ENCODE measurements around the gene USP48.
"Not testable (repeated sequence)": the region's sequence is repeated elsewhere in the genome, so short reads cannot be mapped to it uniquely, and the experiment has no call there.

The USP48 gene

DNA sequence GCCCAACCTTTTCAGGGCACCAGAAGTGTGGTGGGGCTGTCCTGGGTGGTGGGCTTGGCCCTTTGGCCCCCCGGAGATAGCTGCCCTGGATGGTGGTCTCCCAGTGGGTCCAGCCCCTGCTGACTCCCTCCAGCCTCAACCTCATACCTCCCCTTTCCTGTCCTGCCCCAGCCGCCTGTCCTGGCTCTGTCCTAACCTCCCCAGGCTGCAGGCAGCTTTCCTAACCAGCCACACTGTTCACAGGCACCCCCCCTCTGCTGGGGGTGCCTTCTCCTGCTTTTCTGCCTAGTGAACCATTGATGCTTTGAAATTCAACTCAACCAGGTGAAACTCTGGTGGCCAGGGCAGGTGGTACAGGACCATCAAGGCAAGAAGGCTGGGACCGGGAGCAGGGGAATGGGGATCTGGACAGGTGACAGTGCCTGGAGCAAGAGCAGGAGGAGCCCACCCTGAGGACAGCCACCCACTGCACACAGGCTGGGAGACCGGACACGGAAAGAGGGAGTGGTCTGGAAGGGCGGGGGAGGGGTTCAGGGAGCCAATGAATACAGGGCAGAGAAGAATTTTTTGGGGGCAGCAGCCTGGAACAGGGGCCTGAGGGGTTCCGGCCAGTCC, 149.7 kb downstream of the USP48 start:
- no peak for DNase-seq

DNA sequence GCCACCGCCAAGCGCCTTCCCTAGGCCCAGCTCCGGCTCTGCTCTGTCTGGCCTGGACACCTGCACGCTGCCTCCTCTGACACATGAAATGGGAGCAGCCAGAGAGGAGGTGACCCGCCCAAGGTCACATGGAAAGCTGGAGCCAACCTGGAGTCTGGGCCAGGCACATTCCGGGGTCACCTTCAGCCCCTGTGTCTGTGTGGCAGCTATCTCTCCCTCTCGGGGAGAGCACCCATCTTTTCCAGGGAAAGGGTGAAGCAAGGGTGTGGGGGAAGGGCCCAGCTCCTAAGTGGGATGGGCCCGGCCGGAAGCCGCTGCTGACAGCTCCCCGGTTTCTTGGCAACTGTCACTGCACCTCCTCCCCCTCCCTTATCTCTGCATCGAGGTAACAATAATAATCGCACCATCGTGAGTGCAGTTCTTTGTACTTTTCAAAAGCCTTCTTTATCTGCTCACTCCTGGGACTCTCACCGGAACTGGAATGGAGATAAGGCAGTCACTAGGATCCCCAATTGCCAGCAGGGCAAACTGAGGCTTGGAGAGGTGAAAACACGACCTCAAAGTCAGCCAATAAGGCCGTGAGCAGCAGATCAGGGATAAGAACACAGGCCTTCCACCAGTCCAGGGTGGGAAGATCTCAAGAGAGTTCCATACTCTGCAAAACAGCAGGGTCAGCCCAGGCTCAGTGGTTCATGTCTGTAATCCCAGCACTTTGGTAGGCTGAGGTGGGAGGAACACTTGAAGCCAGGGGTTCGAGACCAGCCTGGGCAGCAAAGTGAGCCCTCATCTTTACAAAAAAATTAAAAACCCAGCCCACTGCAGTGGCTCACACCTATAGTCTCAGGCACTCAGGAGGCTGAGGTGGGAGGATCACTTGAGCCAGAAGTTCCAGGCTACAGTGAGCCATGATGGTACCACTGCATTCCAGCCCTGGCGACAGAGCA, 150.7 kb downstream of the USP48 start:
- DNase-seq: no peak

DNA sequence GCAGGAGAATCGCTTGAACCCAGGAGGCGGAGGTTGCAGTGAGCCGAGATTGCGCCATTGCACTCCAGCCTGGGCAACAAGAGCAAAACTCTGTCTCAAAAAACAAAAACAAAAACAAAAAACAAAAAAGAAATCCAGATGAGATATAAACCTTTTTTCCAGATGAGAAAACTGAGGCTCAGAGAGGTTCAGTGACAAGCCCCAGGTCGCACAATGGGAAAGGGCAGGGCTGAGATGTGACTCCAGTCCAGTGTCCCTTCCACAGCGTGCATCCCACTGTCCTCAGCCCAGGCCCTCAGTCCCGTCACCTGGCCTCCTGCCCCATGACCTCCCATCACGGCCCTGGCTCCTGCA, 151.4 kb downstream of the USP48 start:
- not testable (repeated sequence) for DNase-seq

DNA sequence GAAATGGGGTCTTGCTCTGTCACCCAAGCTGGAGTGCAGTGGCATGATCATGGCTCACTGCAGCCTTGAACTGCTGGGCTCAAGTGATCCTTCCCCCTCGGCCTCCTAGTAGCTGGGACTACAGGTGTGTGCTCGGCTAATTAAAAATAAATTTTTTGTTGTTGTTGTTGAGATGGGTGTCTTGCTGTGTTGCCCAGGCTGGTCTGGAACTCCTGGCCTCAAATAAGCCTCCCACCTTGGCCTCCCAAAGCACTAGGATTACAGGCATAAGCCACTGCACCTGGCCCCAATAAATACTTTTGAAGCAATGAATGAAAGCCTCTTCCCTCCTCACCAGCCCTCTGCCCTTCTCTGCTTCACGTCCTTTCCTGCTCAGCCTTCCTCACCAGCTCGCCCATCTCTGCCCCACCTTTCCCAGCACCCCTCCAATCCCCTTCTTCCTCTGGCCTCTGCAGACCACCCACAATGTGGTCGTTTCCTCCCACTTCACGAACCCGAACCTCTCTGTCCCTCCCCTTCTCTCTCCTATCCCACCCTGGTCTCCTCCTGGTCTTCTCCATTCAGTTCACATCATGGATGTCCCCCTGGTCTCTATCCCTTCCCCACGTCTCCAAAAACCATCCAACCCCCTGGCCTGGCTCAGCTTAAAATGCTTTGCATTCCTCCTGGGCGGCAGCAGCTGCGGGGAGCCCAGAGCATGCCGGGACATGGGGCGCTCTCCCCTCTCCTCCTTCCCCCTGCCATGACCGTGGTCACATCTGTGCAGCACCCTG, 152.2 kb downstream of the USP48 start:
- DNase-seq: no peak

DNA sequence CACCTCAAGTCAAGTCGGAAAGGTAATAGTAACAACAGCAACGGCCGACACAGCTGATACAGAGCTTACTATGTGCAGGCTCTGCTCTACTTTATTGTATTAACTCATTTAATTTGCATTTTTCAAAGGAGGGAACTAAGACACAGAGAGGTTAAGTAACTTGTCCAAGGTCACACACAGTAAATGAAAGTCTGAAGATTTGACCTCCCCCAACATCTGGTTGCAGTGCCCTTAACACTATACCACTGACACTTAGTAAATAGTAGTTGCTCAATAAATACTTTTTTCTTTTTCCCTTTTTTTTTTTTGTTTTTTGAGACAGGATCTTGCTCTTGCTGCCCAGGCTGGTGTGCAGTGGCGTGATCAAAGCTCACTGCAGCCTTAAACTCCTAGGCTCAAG, 153.0 kb downstream of the USP48 start:
- DNase-seq: no peak

DNA sequence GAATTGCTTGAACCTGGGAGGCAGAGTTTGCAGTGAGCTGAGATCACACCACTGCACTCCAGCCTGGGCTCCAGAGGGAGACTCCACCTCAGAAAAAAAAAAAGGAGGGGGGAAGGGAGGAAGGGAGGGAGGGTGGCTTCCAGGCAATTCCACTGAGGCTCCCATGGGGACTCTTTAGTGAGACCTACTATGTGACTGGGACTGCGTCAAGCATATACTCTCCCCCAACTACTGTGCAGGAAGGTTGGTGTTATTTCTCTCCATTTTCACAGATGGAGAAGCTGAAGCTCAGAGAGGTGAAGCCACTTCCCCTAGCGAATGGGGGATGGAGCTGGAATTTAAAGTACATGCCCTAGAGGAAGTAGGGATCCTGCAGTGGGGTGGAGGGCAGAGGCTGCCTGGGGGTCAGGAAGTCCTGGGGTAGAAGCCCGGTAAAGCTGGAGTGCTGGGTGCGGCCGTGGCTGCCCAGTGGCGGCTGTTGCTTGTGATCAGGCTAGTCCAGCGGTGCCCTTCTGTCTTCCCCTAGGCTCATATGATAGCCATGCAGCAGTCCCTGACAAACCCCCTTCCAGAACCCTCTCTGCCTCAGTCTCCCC, 154.1 kb downstream of the USP48 start:
- DNase-seq: no peak
